ENCODE results near the gene PRMT7. TPM values are rescaled to one million over a fixed set of nuclear protein-coding genes. Genes with fewer than 3 reads are reported as not detected.

Gene PRMT7
- total RNA-seq, 1 experiment from 2014 or later = 59.3 TPM

DNA sequence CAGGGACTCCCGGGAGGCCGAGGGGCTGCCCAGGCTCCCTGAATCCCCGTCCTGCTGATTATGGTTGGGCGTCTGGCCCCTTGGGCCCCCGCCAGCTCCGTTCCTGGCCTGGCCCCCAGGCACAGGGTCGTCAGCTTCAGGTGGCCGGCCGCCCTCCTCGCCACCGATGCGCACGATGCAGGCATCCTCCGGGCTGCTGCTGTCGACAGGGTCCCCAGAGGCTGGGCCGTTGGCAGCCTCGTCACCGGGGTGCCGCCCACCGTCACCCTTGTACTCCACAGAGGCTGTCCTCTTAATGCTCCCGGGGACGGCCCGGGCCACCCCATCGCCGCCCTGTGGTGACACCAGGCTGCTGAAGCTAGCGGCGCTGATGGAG lies 60.4 kb downstream of the PRMT7 start:
- TF ChIP-seq, protein P1, sequence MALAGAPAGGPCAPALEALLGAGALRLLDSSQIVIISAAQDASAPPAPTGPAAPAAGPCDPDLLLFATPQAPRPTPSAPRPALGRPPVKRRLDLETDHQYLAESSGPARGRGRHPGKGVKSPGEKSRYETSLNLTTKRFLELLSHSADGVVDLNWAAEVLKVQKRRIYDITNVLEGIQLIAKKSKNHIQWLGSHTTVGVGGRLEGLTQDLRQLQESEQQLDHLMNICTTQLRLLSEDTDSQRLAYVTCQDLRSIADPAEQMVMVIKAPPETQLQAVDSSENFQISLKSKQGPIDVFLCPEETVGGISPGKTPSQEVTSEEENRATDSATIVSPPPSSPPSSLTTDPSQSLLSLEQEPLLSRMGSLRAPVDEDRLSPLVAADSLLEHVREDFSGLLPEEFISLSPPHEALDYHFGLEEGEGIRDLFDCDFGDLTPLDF (CRISPR knock-in tag; IDR thresholded peaks at IDR 0.05) = no peak
- TF ChIP-seq NFYB (CRISPR knock-in tag; conservative IDR thresholded peaks at IDR 0.05; ENCODE audit: low read depth) (no peak), MYBL2 (CRISPR knock-in tag; IDR thresholded peaks at IDR 0.05) (no peak), FOXP1 (CRISPR knock-in tag; IDR thresholded peaks at IDR 0.05; ENCODE audit: borderline replicate concordance) (no peak), CREM (CRISPR knock-in tag; IDR thresholded peaks at IDR 0.05) (no peak), ESRRA (CRISPR knock-in tag; IDR thresholded peaks at IDR 0.05; ENCODE audit: borderline replicate concordance) (no peak), CBFB (CRISPR knock-in tag; IDR thresholded peaks at IDR 0.05; ENCODE audit: low read depth) (no peak), ZNF121 (CRISPR knock-in tag; IDR thresholded peaks at IDR 0.05) (no peak)
- TF ChIP-seq, protein P2, sequence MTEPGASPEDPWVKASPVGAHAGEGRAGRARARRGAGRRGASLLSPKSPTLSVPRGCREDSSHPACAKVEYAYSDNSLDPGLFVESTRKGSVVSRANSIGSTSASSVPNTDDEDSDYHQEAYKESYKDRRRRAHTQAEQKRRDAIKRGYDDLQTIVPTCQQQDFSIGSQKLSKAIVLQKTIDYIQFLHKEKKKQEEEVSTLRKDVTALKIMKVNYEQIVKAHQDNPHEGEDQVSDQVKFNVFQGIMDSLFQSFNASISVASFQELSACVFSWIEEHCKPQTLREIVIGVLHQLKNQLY (CRISPR knock-in tag; IDR thresholded peaks at IDR 0.05) = no peak
- TF ChIP-seq, protein P3, sequence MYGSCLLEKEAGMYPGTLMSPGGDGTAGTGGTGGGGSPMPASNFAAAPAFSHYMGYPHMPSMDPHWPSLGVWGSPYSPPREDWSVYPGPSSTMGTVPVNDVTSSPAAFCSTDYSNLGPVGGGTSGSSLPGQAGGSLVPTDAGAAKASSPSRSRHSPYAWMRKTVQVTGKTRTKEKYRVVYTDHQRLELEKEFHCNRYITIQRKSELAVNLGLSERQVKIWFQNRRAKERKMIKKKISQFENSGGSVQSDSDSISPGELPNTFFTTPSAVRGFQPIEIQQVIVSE (CRISPR knock-in tag; IDR thresholded peaks at IDR 0.05; ENCODE audit: borderline replicate concordance) = no peak
- TF ChIP-seq, protein P4, sequence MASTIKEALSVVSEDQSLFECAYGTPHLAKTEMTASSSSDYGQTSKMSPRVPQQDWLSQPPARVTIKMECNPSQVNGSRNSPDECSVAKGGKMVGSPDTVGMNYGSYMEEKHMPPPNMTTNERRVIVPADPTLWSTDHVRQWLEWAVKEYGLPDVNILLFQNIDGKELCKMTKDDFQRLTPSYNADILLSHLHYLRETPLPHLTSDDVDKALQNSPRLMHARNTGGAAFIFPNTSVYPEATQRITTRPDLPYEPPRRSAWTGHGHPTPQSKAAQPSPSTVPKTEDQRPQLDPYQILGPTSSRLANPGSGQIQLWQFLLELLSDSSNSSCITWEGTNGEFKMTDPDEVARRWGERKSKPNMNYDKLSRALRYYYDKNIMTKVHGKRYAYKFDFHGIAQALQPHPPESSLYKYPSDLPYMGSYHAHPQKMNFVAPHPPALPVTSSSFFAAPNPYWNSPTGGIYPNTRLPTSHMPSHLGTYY (CRISPR knock-in tag; IDR thresholded peaks at IDR 0.05) = no peak
- POLR2A ChIA-PET = interaction anchor here (0.9 kb wide), 1 partner anchor 38 kb away, joined by 3 read pairs; no protein-coding TSS in a partner anchor
- Mint-ChIP-seq H3K9me3 (no peaks in the 10 kb centered on the region), H3K27ac (no peak overlapping the region), H3K27me3 (ENCODE audit: low read depth) (peaks cover 2% of the 10 kb centered on the region; the same call in 1 of the 2 replicates), H3K4me3 (no peak overlapping the region), H3K4me1 (peaks cover 18% of the 10 kb centered on the region), H3K36me3 (no peaks in the 10 kb centered on the region)
- CTCF ChIA-PET = interaction anchor here (1.0 to 1.4 kb wide), 5 partner anchors 10 to 139 kb away, joined by 3 to 5 read pairs (median 4); no protein-coding TSS in a partner anchor
- DNase-seq (ENCODE audit: low spot score) (no peak), ATAC-seq (no peak)

DNA sequence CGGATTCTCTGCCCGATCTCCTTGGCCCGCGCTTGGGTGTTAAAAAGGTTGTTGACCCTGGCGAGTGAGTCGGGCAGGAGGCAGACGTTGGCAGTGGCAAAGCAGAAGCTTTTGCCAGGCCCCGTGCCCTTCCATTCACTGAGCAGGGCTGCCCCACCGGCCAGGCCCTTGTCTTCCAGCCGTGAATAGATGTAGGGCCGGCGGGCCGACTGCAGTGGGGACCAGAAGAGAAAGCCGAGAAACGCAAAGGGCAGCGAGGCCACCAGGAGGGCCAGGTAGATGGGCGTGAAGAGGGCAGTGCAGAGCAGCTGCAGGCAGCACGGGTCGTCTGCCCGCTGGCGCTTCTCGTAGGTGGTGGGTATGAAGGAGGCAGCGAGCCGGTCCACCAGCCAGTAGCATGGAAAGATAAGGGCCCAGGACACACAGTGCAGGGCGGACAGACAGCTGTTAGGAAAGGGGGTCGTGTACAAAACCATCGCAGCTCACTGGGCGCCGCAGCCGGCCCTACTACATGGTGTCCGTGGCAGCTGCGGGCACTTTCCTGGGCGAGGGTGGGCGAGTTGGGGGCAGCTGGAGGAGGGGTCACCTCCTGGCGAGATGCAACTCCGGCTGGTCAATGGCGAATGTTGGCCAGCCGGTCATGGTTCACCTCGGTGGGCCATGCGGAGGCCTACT lies 61.0 kb downstream of the PRMT7 start:
- Mint-ChIP-seq H3K9me3 (no peaks in the 10 kb centered on the region), H3K27ac (no peak overlapping the region), H3K4me3 (no peak overlapping the region), H3K27me3 (ENCODE audit: low read depth) (peaks cover 2% of the 10 kb centered on the region; the same call in 1 of the 2 replicates), H3K4me1 (peaks cover 18% of the 10 kb centered on the region), H3K36me3 (no peaks in the 10 kb centered on the region)
- CTCF ChIA-PET = interaction anchor here (0.8 to 1.5 kb wide), 6 partner anchors 10 to 149 kb away, joined by 3 to 5 read pairs (median 4); no protein-coding TSS in a partner anchor
- DNase-seq (ENCODE audit: low spot score) (no peak), ATAC-seq (no peak)
- TF ChIP-seq, protein P5, sequence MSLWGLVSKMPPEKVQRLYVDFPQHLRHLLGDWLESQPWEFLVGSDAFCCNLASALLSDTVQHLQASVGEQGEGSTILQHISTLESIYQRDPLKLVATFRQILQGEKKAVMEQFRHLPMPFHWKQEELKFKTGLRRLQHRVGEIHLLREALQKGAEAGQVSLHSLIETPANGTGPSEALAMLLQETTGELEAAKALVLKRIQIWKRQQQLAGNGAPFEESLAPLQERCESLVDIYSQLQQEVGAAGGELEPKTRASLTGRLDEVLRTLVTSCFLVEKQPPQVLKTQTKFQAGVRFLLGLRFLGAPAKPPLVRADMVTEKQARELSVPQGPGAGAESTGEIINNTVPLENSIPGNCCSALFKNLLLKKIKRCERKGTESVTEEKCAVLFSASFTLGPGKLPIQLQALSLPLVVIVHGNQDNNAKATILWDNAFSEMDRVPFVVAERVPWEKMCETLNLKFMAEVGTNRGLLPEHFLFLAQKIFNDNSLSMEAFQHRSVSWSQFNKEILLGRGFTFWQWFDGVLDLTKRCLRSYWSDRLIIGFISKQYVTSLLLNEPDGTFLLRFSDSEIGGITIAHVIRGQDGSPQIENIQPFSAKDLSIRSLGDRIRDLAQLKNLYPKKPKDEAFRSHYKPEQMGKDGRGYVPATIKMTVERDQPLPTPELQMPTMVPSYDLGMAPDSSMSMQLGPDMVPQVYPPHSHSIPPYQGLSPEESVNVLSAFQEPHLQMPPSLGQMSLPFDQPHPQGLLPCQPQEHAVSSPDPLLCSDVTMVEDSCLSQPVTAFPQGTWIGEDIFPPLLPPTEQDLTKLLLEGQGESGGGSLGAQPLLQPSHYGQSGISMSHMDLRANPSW (CRISPR knock-in tag; conservative IDR thresholded peaks at IDR 0.05; ENCODE audit: low read depth) = no peak
- TF ChIP-seq MYBL2 (CRISPR knock-in tag; IDR thresholded peaks at IDR 0.05) (no peak), FOXK1 (CRISPR knock-in tag; IDR thresholded peaks at IDR 0.05) (no peak), PRRX2 (CRISPR knock-in tag; IDR thresholded peaks at IDR 0.05) (no peak), FOXP1 (CRISPR knock-in tag; IDR thresholded peaks at IDR 0.05; ENCODE audit: borderline replicate concordance) (no peak), NR2C2 (CRISPR knock-in tag; IDR thresholded peaks at IDR 0.05) (no peak), ESRRA (CRISPR knock-in tag; IDR thresholded peaks at IDR 0.05; ENCODE audit: borderline replicate concordance) (no peak), NFE2L1 (CRISPR knock-in tag; IDR thresholded peaks at IDR 0.05) (no peak)
- TF ChIP-seq, protein P6, sequence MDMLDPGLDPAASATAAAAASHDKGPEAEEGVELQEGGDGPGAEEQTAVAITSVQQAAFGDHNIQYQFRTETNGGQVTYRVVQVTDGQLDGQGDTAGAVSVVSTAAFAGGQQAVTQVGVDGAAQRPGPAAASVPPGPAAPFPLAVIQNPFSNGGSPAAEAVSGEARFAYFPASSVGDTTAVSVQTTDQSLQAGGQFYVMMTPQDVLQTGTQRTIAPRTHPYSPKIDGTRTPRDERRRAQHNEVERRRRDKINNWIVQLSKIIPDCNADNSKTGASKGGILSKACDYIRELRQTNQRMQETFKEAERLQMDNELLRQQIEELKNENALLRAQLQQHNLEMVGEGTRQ (CRISPR knock-in tag; IDR thresholded peaks at IDR 0.05) = no peak
- POLR2A ChIA-PET = no interaction called here
